Panc1 (cell line): Measurements from ENCODE around the gene SKOR1. TPM values are rescaled to one million over a fixed set of nuclear protein-coding genes. Genes with fewer than 3 reads are reported as not detected.

Experiments used
- ATAC-seq: fragments of 200-7000 bp; cut with Tn5 transposase; 2 replicates; pipeline ENCODE4 v1.9.1; 2020; ENCODE audit warnings: mild to moderate bottlenecking, moderate library complexity
- BruUV-seq: library from RNA; stranded (reverse); fragments of 400-500 nt; replicated peaks from 2 replicates; lab custom pipeline; 2021; lab: Mats Ljungman, UMichigan
- CTCF ChIA-PET: fragments of 300-600 bp; sonication (Branson Sonifier 250); formaldehyde crosslinking; loops from one replicate; lab custom pipeline; 2022; ENCODE audit warnings: antibody characterized with exemption; lab: Charles Lee
- POLR2A ChIA-PET: fragments of 300-600 bp; sonication (Branson Sonifier 250); formaldehyde crosslinking; loops from one replicate; lab custom pipeline; 2022; ENCODE audit warnings: antibody characterized with exemption; lab: Charles Lee
- DNase-seq: peaks from one replicate; pipeline ENCODE4 v3.0.0-alpha.2; 2010; ENCODE audit warnings: low read depth, low spot score
- H3K27ac ChIP-seq: 2 replicates; pipeline ENCODE4 v1.5.1; 2011; ENCODE audit warnings: mild to moderate bottlenecking, low read length, inconsistent platforms
- H3K27me3 ChIP-seq: fragments of 200-500 bp; sonication (Bioruptor generic); 2 replicates; pipeline ENCODE4 v1.6.0; 2014; ENCODE audit warnings: low read length, inconsistent platforms; ENCODE audit not compliant: control insufficient read depth, insufficient read depth
- H3K36me3 ChIP-seq: fragments of 200-500 bp; sonication (Bioruptor generic); 2 replicates; pipeline ENCODE4 v1.5.1; 2014; ENCODE audit warnings: inconsistent platforms, mild to moderate bottlenecking, low read length, moderate library complexity; ENCODE audit not compliant: control insufficient read depth, insufficient read depth
- H3K4me1 ChIP-seq: 2 replicates; pipeline ENCODE4 v1.5.1; 2011; ENCODE audit warnings: inconsistent platforms, mild to moderate bottlenecking, low read length, moderate library complexity; ENCODE audit not compliant: control insufficient read depth, insufficient read depth
- H3K4me3 ChIP-seq, 2 experiments: 2 replicates each; pipeline ENCODE4 v1.5.1; 2011 to 2012; ENCODE audit warnings: low read depth in 2 of 2, low read length in 2 of 2, mild to moderate bottlenecking in 2 of 2, inconsistent platforms in 1 of 2, moderate library complexity in 1 of 2
- H3K9me3 ChIP-seq: fragments of 200-500 bp; sonication (Bioruptor generic); 2 replicates; pipeline ENCODE4 v1.5.1; 2014; ENCODE audit warnings: low read depth, mild to moderate bottlenecking, inconsistent platforms, low read length, moderate library complexity; ENCODE audit not compliant: control insufficient read depth, insufficient read depth
- POLR2AphosphoS5 ChIP-seq: IDR thresholded peaks from 2 replicates; pipeline ENCODE4 v1.6.1; 2012; ENCODE audit warnings: mild to moderate bottlenecking, low read depth, low read length, moderate library complexity
- REST ChIP-seq, 2 experiments: IDR thresholded peaks; 2 replicates each; pipeline ENCODE4 v1.6.1; 2011 to 2012; ENCODE audit warnings: low read depth in 2 of 2, control low read depth in 1 of 2, low read length in 1 of 2, mild to moderate bottlenecking in 1 of 2, moderate library complexity in 1 of 2; ENCODE audit not compliant: insufficient read depth in 1 of 2
- SIN3A ChIP-seq: IDR thresholded peaks from 2 replicates; pipeline ENCODE4 v1.6.1; 2012; ENCODE audit warnings: low read depth, mild to moderate bottlenecking, low read length, moderate library complexity, borderline replicate concordance; ENCODE audit not compliant: insufficient read depth
- TCF7L2 ChIP-seq: IDR thresholded peaks from 2 replicates; pipeline ENCODE4 v1.6.1; 2011; ENCODE audit warnings: mild to moderate bottlenecking, low read depth, low read length, inconsistent platforms
- in situ Hi-C: cut with HindIII; loops from 2 replicates; pipeline ENCODE4 v1.10.0; 2016; ENCODE audit warnings: low sequenced_read_pairs, low pct_unique_long_range_greater_than_20kb
- intact Hi-C: fragments of 100-400 bp; cut with micrococcal nuclease; formaldehyde crosslinking; loops from one replicate; pipeline ENCODE4 v1.10.0; 2022; ENCODE audit not compliant: unreplicated experiment
- total RNA-seq: library from RNA; stranded (reverse); gene quantifications from one replicate; pipeline ENCODE4 v1.2.1, GENCODE V29; 2021; ENCODE audit not compliant: unreplicated experiment
- TF ChIP-seq, protein P1 (sequence below): fragments of 450-650 bp; IDR thresholded peaks from 2 replicates; pipeline ENCODE4 v1.5.1; 2017; ENCODE audit warnings: mild to moderate bottlenecking

Gene SKOR1
- total RNA-seq, 1 experiment from 2014 or later, result 0.21 TPM

GRCh38 chr15:67862750-67863441 is 37.6 kb downstream of the SKOR1 start:
- POLR2A ChIA-PET, result interaction anchor here (0.6 kb wide), 1 partner anchor 53 kb away, joined by 19 read pairs; no protein-coding TSS in a partner anchor
- no peak for TF ChIP-seq TCF7L2
- TF ChIP-seq REST (IDR thresholded peaks at IDR 0.05; ENCODE audit: insufficient read depth in 1 of 2, low read depth in 2 of 2, low read length in 1 of 2), result no peak
- DNase-seq (no peak), ATAC-seq (peak; percentile 32)
- in situ Hi-C loops, result no loop called here
- H3K27ac ChIP-seq, result peak overlapping the region; percentile 89
- CTCF ChIA-PET, result interaction anchor here (0.5 to 1.7 kb wide), 3 partner anchors 10 to 445 kb away, joined by 3 to 10 read pairs (median 4); no protein-coding TSS in a partner anchor
- H3K9me3 ChIP-seq, result no peaks in the 10 kb centered on the region
- intact Hi-C loops, result loop anchor here (2.0 to 5.0 kb wide), 2 partner anchors 189 to 292 kb away; partner anchors contain the start of gene PIAS1
- no TSS peak for BruUV-seq
- no peaks in the 10 kb centered on the region for H3K36me3 ChIP-seq
- peak overlapping the region in 1 of 2 experiments; percentile 62; a peak in 2 of 4 replicates for H3K4me3 ChIP-seq
- no peaks in the 10 kb centered on the region for H3K27me3 ChIP-seq
- H3K4me1 ChIP-seq, result peaks cover 27% of the 10 kb centered on the region

DNA sequence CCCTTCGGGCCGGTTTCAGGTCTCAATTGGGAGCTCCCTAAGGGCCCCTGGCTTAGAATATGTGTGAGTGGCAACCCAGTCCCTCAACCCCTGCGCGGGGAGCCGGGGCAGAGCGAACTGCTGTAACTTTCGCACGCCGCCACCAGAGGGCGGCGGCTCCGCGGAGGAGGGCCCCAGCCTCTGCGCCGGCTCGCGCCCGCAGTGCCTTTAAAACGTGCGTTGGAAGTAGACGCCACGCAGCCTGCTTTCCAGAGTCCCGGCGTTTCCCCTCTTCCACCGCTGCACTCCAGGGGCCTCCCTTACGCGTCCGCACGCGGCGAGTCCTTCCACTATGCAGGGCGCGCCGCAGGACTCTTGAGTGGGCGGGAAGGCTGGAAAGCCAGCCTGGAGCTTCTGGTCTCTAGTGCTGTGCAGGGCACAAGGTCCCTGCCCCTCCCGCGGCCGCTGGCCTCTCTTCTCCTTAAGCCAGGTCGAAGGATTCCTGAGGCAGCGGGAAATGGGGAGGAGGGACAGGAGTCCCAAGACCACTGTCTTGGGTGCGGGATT is 38.2 kb downstream of the SKOR1 start:
- ChIA-PET POLR2A (interaction anchor here (0.6 to 1.0 kb wide), 3 partner anchors 39 to 290 kb away, joined by 3 to 19 read pairs (median 4); no protein-coding TSS in a partner anchor), CTCF (interaction anchor here (0.5 to 1.7 kb wide), 4 partner anchors 9 to 444 kb away, joined by 3 to 10 read pairs (median 5); no protein-coding TSS in a partner anchor)
- no peak for TF ChIP-seq REST (IDR thresholded peaks at IDR 0.05; ENCODE audit: insufficient read depth in 1 of 2, low read depth in 2 of 2, low read length in 1 of 2)
- TF ChIP-seq SIN3A, result no peak
- peak; percentile 57; the same call in 1 of the 2 replicates for TF ChIP-seq POLR2AphosphoS5
- TF ChIP-seq, protein P1, sequence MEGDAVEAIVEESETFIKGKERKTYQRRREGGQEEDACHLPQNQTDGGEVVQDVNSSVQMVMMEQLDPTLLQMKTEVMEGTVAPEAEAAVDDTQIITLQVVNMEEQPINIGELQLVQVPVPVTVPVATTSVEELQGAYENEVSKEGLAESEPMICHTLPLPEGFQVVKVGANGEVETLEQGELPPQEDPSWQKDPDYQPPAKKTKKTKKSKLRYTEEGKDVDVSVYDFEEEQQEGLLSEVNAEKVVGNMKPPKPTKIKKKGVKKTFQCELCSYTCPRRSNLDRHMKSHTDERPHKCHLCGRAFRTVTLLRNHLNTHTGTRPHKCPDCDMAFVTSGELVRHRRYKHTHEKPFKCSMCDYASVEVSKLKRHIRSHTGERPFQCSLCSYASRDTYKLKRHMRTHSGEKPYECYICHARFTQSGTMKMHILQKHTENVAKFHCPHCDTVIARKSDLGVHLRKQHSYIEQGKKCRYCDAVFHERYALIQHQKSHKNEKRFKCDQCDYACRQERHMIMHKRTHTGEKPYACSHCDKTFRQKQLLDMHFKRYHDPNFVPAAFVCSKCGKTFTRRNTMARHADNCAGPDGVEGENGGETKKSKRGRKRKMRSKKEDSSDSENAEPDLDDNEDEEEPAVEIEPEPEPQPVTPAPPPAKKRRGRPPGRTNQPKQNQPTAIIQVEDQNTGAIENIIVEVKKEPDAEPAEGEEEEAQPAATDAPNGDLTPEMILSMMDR, result peak; percentile 97
- TF ChIP-seq TCF7L2, result peak; percentile 31; the same call in 1 of the 2 replicates

More for the DNA sequence above, 38.2 kb downstream of the SKOR1 start:
- H3K36me3 ChIP-seq, result no peaks in the 10 kb centered on the region
- DNase-seq (no peak), ATAC-seq (peak; percentile 97)
- H3K4me1 ChIP-seq, result peaks cover 27% of the 10 kb centered on the region
- peak overlapping the region; percentile 33 to 62 for H3K4me3 ChIP-seq
- H3K9me3 ChIP-seq, result no peaks in the 10 kb centered on the region
- intact Hi-C loops (loop anchor here (2.0 to 5.0 kb wide), 2 partner anchors 189 to 291 kb away; partner anchors contain the start of gene PIAS1), in situ Hi-C loops (no loop called here)
- no TSS peak for BruUV-seq
- no peaks in the 10 kb centered on the region for H3K27me3 ChIP-seq
- H3K27ac ChIP-seq, result peak overlapping the region; percentile 89
